Fibroblast of gingiva (primary cell): Measurements from ENCODE around the gene ADCY10.

Experiments used
- DNase-seq: peaks from one replicate; pipeline ENCODE4 v3.0.0-alpha.2; 2011; ENCODE audit warnings: low read depth

ADCY10 gene

DNA sequence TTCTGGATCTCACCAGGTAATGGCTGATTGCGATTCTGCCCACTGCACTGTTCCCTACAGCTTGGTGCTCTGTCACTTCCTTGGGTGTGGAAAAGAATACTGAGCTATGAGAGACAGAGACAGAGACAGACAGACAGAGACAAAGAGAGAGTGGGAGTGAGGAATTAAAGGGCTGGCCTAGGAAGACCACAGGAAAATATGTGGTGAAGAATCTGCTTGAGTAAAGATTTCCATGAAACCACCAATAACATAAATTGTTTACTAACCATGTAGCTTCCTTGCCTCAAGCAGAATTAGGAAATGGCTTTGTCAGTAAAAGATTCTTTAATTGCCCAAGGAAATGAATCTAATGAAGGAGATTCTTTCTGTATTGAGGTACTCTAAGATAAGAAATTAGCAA is 137.8 kb downstream of the ADCY10 start:
- DNase-seq: peak; percentile 37

DNA sequence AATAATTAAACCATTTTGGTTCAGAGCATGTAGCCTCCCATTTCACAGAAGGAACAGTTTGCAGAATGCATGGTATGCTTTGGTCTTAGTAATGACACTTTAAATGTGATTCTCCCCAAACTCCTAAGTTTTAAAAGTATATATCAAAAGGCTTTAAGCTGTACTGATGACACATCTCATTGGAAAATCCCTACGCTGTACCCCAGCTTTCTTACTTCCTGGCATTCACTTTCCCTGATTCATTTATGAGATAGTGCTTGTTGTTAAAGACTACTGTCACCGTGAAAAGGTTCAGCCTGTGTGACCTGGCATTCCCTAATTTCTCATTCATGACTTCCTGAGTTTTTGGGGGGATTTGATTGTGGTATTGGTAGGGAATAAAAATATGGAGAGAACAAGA is 138.8 kb downstream of the ADCY10 start:
- DNase-seq: no peak

DNA sequence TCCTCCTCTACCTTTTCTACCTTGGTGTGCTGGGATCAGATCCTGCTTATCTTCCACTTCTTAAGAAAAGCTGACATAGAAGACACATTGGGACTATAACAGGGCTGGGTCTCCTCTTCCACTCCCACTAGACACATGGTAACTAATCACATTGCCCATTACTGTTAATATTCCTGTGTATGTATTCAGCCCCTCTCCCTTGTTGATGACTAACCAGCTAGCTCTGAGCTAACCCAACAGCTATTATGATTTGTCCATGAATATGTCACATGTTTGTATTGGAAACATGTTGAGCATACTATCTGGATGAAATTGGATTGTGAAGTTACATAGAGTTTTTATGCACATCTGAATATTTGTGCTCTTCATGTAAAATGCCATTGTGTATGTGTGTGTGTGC is 139.2 kb downstream of the ADCY10 start:
- DNase-seq: no peak

DNA sequence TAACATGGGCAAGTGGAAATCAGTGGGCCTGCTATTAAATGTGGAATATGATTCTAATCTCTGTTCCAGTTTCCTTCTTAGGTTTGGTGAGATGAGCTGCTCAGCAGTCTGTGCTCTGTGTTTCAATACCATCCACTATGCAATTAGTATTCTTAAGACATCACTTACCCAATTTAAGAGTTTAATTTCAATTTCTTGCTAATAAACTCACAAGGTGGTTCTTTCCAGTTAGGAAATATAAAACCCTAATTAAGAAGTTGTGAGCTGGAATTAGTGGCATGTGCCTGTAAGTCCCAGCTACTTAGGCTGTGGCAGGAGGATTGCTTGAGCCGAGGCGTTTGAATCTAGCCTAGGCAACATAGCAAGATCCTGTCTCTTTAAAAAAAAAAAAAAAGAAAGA is 140.4 kb downstream of the ADCY10 start:
- DNase-seq: no peak

DNA sequence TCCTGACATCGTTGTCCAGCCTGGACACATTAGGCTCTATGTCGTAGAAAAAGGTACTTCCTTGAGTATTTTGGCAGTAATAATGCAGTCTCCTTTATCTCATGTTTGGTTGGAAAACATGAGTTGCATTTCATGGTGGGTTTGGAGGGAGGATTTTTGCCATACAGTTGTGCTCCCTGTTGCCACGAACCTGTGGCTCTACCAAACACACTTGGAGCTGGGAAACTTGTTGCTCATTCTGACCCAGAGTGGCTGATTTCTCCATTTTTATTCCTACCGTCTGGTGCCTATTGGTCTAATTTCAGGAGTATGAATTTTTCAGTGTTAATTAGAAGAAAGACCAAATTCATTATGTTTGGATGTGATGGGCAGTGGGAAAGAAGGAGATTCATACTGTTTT is 141.5 kb downstream of the ADCY10 start:
- DNase-seq: no peak

DNA sequence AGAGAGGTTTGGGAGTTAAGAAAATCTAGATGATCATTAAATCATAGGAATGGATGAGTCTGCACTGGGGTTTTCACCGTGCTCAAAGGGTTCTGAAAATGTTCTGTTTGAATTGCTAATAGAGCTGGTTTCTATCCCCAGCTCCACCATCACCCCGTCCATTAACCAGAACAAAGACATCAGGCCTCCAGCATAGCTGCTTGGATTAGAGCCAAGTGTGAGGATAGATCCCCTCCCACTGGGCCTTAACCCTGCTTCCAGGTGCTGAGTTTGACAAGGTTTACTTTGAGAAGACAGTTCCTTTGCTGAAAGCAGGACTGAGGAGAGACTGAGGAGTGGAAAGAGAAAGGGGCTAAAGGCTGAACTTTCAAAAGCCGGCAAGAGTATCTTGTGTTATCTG is 143.8 kb downstream of the ADCY10 start:
- no peak for DNase-seq

DNA sequence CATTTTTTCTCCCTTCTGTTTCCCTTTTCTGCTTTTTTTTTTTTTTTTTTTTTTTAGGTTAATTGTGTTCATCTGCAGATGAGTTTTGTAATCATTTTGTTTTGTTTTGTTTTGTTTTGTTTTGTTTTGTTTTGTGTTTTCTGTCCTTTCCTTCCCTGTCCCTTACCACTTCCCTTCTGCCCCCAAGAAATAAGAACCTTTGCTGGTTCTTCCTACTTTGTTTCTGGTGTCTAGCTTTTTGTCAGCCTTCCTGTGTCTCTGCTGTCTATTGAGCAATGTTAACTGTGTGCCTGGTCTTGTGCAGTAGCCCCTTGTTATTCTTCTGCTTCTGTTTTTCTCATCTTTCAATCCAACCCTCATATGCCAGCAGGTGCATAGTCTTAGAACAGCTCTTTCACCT is 146.2 kb downstream of the ADCY10 start:
- no peak for DNase-seq

DNA sequence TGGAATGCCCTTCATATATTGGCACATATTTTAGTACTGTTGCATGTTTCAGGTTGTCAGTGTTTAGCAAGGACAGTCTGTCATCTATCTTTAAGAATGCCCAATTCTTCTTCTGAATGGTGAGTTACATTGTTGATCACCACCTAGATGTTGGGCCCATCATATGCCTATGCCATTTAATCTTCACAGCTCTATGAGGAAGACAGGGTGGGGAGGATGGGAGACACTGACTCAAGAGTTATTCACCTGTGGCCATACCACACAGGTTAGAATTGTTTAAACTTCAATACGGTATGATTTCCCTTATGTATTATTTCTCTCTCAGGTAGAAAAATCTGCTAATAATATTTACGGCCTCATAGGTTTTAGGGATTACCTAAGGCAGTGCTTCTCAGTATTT is 147.4 kb downstream of the ADCY10 start:
- no peak for DNase-seq

DNA sequence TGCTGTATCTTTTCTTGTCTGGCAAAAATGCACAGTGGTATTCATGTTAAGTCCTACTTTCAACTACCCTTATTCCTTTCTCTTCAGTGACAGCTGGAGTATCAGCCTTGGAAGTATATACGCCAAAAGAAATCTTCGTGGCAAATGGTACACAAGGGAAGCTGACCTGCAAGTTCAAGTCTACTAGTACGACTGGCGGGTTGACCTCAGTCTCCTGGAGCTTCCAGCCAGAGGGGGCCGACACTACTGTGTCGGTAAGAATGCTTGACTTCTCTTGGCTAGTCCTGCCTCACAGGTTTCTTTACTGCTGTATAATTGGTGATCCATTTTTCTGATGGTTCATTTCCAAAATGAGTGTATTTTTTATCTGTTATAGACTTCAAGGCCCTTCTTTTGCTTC is 148.4 kb downstream of the ADCY10 start:
- no peak for DNase-seq

DNA sequence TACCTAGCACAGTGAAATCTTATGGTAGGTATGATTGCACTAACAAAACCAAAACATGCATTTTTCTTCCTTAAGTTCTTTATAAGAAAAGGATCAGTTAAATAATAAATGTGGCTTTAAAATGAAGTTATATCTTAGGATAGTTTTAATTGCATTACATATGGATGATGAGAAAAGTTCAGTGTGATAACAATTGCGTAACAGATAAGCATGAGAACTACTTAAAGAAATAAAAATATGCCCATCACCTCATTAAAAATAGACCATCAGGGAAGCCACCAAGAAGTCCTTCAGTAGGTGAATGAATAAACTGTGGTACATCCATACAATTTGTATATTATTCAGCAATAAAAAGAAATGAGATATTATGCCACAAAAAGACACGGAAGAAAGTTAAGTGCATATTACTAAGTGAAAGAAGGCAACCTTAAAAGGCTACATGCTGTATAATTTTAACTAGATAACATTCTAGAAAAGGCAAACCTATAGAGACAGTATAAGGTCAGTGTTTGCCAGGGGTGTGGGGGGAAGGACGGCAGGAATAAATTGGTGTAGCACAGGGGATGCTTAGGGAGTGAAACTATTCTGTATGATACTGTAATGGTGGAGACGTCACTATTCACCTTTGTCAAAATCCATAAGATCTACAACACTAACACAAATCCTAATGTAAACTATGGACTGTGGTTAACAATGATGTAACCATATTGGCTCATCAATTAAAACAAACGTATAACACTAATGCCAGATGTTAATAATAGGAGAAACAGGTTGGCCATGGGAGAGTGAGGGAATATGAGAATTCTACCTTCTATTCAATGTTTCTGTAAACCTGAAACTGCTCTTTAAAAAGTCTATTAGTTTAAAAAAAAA is 149.2 kb downstream of the ADCY10 start:
- no peak for DNase-seq

DNA sequence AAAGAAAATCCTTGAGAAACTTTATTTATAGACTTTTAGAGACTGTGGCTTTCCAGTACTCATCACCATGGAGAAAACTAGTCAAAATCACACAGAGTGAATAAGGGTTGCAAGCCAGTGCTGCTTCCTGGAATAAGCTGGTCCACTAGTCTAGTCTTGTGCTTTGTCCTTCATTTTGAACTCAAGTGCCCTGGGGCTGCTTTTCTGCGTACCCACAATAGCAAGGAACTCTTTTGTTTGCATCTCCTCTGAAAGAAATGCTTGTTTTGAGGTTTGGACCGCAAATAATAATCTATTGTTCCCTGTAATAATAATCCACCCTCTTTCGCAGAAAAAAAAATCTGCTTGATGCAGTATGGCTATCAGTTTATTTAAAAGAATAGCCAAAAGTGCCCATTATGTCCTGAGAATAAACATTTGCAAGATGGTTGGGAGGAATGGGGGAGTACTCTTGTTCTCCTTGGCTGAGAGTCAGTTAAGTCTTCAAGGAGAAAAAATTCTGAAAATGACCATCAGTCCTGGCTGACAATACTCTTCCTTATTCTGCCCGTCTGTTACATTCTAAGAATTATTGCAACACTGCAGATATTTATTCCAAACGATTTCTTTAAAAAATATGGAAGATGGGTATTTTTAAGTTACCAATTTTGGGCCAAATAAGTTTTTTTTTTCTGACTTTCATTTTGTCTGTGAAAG is 150.3 kb downstream of the ADCY10 start:
- peak; percentile 28 for DNase-seq

DNA sequence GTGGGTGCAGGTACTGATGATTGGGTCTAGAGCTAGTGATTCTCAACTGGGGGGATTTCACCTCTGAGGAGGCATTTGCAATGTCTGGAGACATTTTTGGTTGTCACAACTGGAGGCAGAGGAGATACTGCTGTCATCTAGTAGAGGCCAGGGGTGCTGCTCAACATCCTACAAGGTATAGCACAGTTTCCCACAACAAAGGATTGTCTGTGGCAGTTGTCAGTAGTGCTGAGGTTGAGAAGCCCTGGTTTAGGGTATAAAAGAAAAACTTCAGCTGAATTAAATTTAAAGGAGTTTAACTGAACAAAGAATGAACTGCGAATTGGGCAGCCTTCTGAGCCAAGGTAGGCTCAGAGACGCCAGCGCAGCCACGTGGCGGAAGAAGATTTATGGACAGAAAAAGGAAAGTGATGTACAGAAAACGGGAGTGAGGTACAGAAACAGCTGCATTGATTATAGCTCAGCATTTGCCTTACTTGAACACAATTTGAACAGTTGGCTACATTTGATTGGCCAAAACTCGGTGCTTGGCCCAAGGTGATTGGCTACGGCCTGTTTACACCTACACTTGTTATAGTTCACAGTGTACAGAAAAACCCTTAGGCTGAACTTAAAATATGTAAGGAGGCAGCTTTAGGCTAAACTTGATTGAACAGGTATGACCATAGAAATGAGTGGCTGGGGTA is 151.7 kb downstream of the ADCY10 start:
- DNase-seq: no peak

DNA sequence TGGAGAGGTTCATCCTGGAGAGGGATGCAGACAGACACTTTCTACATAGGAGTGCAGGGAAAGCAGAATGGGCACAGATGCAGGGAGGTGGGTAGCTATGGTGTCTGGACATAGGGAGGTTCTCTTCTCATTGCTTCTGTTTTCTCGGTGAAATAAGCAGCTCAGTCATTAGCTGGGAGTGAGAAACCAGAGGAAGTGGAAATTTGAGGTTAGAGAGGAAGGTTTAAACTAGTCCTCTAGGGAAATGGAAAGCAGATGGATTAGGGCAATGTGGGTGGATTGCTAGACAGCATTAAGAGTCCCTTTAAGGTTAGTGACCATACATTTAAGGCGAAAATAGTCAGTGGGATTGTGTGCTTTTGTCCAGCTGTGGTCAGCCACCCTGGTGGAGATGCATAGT is 152.5 kb downstream of the ADCY10 start:
- DNase-seq: no peak
